ENCODE results near the gene HOXA11. TPM values are rescaled to one million over a fixed set of nuclear protein-coding genes. Genes with fewer than 3 reads are reported as not detected.

The HOXA11 gene
- total RNA-seq, 1 donor from 2014 or later = not detected

DNA sequence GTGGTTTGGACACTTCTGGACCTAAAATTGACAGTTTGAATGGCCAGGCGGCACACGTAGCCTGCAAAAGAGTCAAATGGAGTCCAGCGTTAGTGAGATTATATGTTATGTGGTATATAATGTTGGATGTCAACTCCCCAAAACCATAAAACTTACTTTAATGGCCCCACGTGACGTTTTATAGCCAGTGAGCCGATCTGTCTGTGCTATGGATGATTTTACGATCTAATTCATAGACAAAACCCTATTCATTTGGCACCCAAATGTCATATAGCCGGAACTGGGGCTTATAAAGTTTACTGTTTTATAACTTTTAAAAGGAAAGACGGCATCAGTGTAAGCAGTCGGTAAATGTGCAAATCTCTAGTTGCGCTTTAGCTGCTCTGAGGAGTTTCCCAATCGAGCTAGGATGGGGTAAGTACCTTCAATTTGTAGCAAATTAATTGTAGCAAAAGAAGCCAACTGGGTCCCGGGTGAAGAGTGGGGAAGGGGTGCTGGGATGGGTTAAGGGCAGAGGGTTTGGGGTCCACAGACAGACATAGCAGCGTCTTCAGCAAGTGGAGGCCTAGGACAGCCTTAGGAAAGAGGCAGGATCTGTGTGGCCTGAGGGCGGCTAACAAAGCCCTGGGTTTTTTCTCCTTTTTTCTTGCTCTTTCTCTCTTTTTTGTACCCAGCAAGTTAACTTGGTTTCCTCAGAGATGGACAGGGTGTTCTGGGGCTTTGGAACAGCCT is 44.7 kb downstream of the HOXA11 start:
- intact Hi-C loops (cut with DNase I) = loop anchor here (5.0 kb wide), 1 partner anchor 1283 kb away; no protein-coding TSS in a partner anchor
- Histone ChIP-seq H3K27me3 (no peaks in the 10 kb centered on the region), H3K27ac (peak overlapping the region; percentile 74 to 92), H3K36me3 (peaks cover 0 to 14% of the 10 kb centered on the region in 2 donors), H3K4me3 (peak overlapping the region; percentile 25 to 53), H3K9me3 (no peaks in the 10 kb centered on the region), H3K4me1 (peaks cover 0 to 8% of the 10 kb centered on the region in 2 donors)
- TF ChIP-seq, protein P1, sequence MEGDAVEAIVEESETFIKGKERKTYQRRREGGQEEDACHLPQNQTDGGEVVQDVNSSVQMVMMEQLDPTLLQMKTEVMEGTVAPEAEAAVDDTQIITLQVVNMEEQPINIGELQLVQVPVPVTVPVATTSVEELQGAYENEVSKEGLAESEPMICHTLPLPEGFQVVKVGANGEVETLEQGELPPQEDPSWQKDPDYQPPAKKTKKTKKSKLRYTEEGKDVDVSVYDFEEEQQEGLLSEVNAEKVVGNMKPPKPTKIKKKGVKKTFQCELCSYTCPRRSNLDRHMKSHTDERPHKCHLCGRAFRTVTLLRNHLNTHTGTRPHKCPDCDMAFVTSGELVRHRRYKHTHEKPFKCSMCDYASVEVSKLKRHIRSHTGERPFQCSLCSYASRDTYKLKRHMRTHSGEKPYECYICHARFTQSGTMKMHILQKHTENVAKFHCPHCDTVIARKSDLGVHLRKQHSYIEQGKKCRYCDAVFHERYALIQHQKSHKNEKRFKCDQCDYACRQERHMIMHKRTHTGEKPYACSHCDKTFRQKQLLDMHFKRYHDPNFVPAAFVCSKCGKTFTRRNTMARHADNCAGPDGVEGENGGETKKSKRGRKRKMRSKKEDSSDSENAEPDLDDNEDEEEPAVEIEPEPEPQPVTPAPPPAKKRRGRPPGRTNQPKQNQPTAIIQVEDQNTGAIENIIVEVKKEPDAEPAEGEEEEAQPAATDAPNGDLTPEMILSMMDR (IDR thresholded peaks at IDR 0.05) = no peak
- DNase-seq (ENCODE audit: low spot score in 2 of 2) = no peak

DNA sequence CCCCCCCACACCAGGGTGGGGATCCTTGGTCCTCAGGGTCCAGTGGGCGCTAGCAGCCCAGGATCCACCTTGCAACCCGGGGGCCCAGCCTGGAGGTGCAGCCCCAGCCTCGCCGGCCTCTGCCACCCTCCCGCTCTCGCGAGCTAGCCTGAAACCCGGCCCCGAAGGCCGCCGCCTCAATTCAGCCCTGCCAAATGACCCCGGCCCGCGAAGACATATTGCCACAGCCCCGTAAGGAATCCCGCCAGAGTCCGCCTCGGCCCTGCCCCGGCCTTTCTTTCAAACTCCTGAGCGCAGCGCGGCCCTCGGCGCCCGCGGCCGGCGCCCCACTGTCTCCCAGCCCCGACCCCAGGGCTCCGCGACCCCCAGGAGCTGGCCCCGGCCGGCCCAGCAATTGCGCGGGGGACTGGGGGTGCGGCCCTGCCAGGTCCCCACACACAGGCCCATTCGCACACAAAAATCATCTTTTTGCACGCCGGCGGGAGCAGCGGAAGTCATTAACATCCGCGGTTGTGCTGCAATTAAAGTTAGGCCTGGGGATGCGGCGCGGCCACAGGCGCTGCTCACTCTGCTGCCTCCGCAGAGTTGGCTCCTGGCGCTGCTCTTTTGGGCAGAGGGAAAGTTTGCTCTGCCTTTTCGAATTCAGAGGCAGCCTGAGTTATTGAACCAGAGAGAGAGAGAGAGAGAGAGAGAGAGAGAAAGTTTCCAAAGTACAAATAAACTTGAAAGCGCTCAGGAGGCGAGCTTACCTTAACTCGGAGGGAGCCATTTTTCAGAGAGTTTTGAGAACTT is 45.5 kb downstream of the HOXA11 start:
- DNase-seq (ENCODE audit: low spot score in 2 of 2) = no peak
- intact Hi-C loops (cut with DNase I) = loop anchor here (5.0 kb wide), 1 partner anchor 1282 kb away; no protein-coding TSS in a partner anchor
- no peaks in the 10 kb centered on the region for H3K9me3 ChIP-seq
- peaks cover 0 to 8% of the 10 kb centered on the region in 2 donors for H3K4me1 ChIP-seq
- H3K27ac ChIP-seq = peak overlapping the region; percentile 44 to 74
- H3K36me3 ChIP-seq = peaks cover 0 to 7% of the 10 kb centered on the region in 2 donors
- no peaks in the 10 kb centered on the region for H3K27me3 ChIP-seq
- peak overlapping the region; percentile 25 to 53 for H3K4me3 ChIP-seq
- TF ChIP-seq, protein P1 (IDR thresholded peaks at IDR 0.05) = no peak

DNA sequence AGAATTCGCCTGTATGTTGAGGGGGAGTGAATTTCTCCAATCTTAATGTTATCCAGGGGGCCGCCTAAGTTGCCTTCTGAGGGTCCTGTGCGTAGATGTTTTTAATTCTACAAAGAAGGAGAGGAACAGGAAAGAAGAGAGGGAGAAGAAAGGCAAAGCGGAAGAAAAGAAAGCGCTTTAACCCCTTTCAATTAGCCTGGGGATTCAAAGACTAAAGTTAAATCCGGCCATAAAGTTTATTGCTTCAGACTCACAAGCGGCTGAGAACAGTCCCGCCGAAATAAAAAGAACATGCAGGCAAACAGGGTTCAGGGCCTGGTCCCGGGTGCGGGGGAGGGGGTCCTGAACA is 46.1 kb downstream of the HOXA11 start:
- Histone ChIP-seq H3K27ac (peak overlapping the region; percentile 44 to 74), H3K4me1 (peaks cover 0 to 8% of the 10 kb centered on the region in 2 donors), H3K27me3 (no peaks in the 10 kb centered on the region), H3K36me3 (peaks cover 0 to under 1% of the 10 kb centered on the region in 2 donors), H3K4me3 (peak overlapping the region; percentile 25 to 53), H3K9me3 (no peaks in the 10 kb centered on the region)
- TF ChIP-seq, protein P1 (IDR thresholded peaks at IDR 0.05) = no peak
- no peak for DNase-seq (ENCODE audit: low spot score in 2 of 2)
- intact Hi-C loops (cut with DNase I) = no loop called here

DNA sequence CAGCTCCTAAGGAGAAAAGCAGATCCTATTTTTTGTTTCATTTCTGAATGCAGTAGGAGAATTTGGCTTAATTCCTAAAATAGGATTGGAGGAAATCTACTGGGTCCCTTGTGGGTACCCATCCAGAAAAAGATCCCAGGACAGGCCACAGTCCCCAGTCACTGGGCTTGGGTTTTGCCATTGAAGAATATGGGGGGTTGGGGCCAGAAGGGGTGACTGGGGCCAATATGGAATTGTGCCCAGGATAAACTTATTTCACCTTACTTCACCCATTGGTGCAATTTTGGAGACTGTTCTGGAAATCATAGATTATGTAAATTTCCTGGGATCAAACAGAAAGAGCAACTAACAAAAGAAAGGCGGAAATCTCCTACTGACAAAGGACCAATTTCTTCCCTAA is 46.6 kb downstream of the HOXA11 start:
- Histone ChIP-seq H3K4me1 (peaks cover 0 to 8% of the 10 kb centered on the region in 2 donors), H3K4me3 (peak overlapping the region in 1 of 2 donors; percentile 53), H3K27ac (peak overlapping the region; percentile 44 to 74)

DNA sequence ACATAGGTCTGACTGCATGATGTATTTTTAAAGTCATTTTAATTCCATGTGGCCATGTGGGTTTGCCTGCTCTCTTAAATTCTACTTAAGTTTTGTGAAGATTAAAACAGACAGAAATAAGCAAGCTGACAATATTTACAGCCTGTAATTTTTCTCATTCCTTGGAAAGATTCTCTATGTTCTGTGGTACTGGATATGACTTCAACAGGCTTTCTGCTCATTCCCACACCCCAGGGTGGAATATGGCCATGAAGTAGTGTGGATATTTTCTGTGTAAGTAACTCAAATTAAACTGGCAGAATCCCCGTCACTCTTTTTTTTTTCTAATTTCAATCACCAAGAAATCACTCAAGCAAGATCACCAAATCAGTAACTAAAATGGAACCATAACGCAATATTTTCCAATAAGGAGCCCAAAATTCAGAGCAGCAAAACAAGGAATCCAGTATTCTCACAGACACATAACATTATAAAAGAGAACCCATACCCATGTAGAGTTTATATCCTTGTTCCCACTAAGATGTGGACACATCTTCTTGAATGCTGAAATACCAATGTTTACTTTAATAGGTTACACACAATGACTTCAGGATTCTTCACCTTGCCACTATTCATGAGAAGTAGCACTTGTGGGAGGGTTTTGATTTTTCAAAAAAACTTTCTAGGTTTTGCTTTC is 47.3 kb downstream of the HOXA11 start:
- Histone ChIP-seq H3K36me3 (no peaks in the 10 kb centered on the region), H3K4me3 (no peak overlapping the region), H3K27ac (peak overlapping the region; percentile 44 to 74), H3K9me3 (no peaks in the 10 kb centered on the region), H3K27me3 (no peaks in the 10 kb centered on the region), H3K4me1 (peaks cover 0 to 6% of the 10 kb centered on the region in 2 donors)
- intact Hi-C loops (cut with DNase I) = no loop called here
- no peak for DNase-seq (ENCODE audit: low spot score in 2 of 2)
- TF ChIP-seq, protein P1 (IDR thresholded peaks at IDR 0.05) = no peak

More for the DNA sequence above, 46.6 kb downstream of the HOXA11 start:
- Histone ChIP-seq H3K9me3 (no peaks in the 10 kb centered on the region), H3K36me3 (no peaks in the 10 kb centered on the region), H3K27me3 (no peaks in the 10 kb centered on the region)
- TF ChIP-seq, protein P1 (IDR thresholded peaks at IDR 0.05) = no peak
- DNase-seq (ENCODE audit: low spot score in 2 of 2) = no peak
- intact Hi-C loops (cut with DNase I) = no loop called here
